Breast epithelium (tissue), 3 donors: ENCODE data around the gene HAUS8.

Source experiments
- POLR2A ChIP-seq: fragments of 450-650 bp; IDR thresholded peaks from one replicate; pipeline ENCODE4 v1.6.1; 2016; ENCODE audit warnings: antibody characterized with exemption, mild to moderate bottlenecking, moderate library complexity
- POLR2AphosphoS5 ChIP-seq, 3 donors: sonication (generic); formaldehyde crosslinking; IDR thresholded peaks; one replicate each; pipeline ENCODE4 v1.6.1; 2017; ENCODE audit warnings: antibody characterized with exemption in 3 of 3
- TF ChIP-seq, protein P1 (sequence below), 3 donors: fragments of 450-650 bp; IDR thresholded peaks; one replicate each; pipeline ENCODE4 v1.5.1; 2016 to 2017; ENCODE audit warnings: antibody characterized with exemption in 3 of 3, mild to moderate bottlenecking in 3 of 3, moderate library complexity in 3 of 3

DNA sequence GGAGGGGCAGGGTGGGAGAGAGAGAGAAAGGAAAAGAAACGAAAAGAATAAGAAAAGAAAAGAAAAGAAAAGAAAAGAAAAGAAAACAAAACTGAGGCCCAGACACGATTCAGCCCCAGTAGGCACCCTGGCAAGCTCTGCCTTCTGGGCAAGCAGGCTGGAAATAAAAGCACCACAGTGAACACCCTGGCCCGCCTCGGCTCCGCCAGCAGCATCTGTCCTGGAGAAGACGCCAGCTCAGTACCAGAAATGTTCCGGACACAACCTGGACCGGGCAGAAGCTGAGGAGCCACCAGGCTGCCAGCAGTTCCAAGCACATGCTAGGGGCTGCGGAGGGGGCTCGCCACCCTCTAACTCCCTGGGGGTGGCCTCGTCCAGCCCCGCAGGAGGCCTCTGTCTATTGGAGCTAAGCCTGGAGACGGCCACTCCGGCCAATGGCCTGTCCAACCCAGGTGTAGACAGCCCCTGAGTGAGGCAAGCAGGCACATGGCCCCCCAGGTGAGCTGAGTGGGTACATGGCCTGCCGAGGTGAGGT is 37.2 kb downstream of the HAUS8 start:
- TF ChIP-seq, protein P1, sequence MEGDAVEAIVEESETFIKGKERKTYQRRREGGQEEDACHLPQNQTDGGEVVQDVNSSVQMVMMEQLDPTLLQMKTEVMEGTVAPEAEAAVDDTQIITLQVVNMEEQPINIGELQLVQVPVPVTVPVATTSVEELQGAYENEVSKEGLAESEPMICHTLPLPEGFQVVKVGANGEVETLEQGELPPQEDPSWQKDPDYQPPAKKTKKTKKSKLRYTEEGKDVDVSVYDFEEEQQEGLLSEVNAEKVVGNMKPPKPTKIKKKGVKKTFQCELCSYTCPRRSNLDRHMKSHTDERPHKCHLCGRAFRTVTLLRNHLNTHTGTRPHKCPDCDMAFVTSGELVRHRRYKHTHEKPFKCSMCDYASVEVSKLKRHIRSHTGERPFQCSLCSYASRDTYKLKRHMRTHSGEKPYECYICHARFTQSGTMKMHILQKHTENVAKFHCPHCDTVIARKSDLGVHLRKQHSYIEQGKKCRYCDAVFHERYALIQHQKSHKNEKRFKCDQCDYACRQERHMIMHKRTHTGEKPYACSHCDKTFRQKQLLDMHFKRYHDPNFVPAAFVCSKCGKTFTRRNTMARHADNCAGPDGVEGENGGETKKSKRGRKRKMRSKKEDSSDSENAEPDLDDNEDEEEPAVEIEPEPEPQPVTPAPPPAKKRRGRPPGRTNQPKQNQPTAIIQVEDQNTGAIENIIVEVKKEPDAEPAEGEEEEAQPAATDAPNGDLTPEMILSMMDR (IDR thresholded peaks at IDR 0.05) = no peak
- TF ChIP-seq POLR2A (no peak), POLR2AphosphoS5 (IDR thresholded peaks at IDR 0.05) (no peak)
